Cerebellar nuclear complex (tissue), 1 donor: ENCODE data around the gene CREB5.

Experiments used
- DNase-seq, 2 experiments: peaks; one replicate each; lab custom pipeline; 2025; lab: John Stamatoyannopoulos, UW

CREB5 gene

GRCh38 chr7:28643584-28644340 lies 231.4 kb downstream of the CREB5 start:
- no peak for DNase-seq

GRCh38 chr7:28645866-28646265 lies 233.5 kb downstream of the CREB5 start:
- no peak for DNase-seq

- no peak for DNase-seq
These were observed 234.2 kb downstream of the CREB5 start for GRCh38 chr7:28646376-28647075.

DNA sequence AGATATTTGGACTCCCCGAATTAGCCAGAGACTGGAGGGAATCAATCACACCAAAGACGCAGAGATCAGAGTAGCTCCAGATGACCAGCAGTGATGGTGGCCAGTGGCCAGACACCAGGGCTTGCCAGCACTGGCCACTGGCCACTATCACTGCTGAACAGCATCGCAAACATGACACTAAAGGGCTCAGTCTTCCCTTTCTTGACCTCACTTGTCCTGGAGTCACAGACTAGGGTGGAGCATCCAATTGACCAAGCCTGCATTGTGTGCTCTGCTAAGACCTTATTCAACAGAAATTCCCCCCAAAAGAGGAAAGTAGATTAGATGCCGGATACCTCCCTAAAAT lies 234.7 kb downstream of the CREB5 start:
- no peak for DNase-seq

DNA sequence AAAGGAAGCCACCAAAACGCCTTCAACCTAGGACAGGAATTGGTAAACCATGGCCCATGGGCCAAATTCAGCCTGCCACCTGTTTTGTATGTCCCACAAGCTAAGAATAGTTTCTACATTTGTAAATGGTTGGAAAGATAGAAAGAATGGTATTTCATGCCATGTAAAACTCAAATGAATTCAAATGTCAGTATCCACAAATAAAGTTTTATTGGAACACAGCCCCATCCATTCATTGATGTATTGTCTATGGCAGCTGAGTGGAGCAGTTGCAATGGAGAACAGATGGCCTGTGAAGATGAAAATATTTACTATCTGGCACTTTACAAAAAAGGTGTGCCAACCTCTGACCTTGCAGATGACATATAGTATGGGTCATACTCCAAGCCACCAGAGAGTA lies 236.9 kb downstream of the CREB5 start:
- no peak for DNase-seq

DNA sequence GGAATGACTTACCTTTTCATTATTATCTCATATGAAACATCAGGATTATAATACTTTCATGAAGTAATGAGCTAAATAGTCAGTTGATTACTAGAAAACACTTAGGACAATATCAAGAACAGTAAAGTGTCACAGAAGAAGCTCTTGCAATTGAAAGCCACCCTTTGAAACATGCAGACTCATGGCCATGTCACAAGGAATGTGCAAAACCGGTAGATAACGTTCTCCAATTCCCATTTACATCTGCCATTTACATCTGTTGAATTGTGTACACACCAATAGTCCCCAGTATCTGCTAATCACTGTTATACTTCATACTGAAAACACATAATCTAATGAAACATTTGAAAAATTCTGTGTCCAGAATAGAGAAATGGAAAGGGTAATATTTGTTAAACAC lies 237.5 kb downstream of the CREB5 start:
- DNase-seq: no peak

DNA sequence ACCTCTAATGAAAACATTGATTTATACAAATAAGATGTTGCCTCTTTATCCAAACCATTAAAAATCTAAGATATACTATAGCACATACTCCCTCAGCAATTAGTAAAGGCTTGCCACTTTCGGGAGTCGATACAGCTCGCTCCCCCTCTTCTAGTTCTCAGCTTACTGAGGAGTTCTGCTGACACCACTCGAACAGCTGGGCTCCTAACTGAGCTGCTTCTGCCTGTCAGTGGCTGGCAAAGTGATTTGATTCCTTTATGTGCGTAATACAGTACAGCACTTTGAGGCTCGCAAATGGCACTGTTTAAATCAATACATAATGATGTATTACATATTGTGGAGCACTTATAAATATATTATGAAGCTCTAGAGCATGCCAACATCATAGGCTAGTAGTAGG lies 241.8 kb downstream of the CREB5 start:
- DNase-seq: no peak

GRCh38 chr7:28656529-28656928 lies 244.2 kb downstream of the CREB5 start:
- no peak for DNase-seq

GRCh38 chr7:28658381-28658780 lies 246.1 kb downstream of the CREB5 start:
- DNase-seq: no peak

DNA sequence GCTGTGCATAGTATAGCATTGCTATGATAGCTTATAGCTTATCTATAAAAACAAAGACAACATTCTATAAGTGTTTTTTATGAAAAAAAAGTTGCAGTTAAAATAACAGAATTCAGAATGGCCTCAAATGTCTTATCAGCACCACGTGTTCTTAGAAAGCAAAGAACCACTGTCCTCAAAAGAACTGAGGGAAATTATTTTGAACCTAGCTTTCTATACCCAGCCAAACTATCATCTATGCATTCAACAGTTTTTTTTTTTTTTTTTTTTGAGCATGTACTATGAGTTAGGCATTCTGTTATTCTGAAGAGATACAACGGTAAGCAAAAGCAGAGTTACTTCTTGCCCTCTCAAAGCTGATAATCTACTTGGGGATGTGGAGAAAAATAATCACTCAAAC lies 247.8 kb downstream of the CREB5 start:
- DNase-seq: no peak

- no peak for DNase-seq
These were observed 249.7 kb downstream of the CREB5 start for GRCh38 chr7:28661826-28662595.

DNA sequence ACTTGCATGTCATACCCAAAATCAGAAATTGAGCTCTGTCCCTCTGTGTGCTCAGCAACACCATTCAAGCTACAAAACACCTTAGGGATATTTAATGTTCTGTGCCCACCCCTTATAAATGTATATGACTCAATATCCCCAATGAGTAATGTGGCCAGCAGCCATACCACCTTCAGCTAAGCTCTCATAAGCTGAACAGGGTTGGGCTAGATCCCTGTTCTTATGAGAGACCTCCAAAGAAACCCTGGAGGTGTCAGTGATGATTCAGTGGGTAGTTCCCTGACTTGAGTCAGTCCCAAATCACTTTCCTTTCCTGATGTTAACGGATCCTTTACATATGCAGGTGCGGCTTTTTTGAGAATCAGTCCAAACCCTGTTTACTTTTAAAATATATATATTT lies 253.8 kb downstream of the CREB5 start:
- no peak for DNase-seq

GRCh38 chr7:28668085-28668484 lies 255.8 kb downstream of the CREB5 start:
- no peak for DNase-seq

GRCh38 chr7:28669330-28669729 lies 257.0 kb downstream of the CREB5 start:
- DNase-seq: no peak

GRCh38 chr7:28671526-28671925 lies 259.2 kb downstream of the CREB5 start:
- DNase-seq: no peak

- no peak for DNase-seq
These were observed 260.1 kb downstream of the CREB5 start for GRCh38 chr7:28672397-28672797.

GRCh38 chr7:28674359-28674782 lies 262.1 kb downstream of the CREB5 start:
- no peak for DNase-seq

DNA sequence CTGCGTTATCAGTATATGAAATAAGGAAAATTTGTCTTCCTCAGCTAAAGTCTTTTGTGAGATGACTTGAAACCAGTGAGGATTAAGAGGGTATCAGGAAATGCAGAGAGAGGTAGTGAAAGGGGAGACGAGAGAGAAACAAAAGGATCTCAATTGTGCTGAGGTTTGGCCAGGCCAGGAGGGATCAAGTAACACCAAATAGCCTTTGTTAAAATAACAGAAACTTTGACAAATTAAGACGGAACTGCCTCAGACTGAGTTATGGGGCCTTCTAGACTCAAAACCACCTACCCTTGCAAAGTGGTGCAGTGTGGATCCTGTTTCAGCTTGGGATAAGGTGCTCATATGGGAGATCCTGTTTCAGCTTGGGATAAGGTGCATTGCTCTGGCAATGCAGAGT lies 263.1 kb downstream of the CREB5 start:
- no peak for DNase-seq

DNA sequence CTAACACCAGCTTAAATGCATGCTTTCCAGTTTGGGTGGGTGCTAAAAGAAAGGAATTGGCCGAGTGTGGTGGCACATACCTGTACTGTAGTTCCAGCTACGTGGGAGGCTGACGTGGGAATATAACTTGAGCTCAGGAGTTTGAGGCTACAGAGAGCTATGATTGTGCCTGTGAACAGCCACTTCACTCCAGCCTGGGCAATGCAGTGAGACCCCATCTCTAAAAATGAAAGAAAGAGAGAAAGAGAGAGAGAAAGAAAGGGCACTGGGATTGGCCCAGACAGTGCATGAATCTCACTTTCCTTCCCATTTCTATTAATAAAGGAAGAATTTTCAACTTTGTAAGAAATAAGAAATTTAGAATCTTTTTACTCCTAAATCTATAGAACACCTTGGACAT lies 265.4 kb downstream of the CREB5 start:
- DNase-seq: no peak

GRCh38 chr7:28678431-28678965 lies 266.2 kb downstream of the CREB5 start:
- DNase-seq: no peak

GRCh38 chr7:28681693-28682310 lies 269.5 kb downstream of the CREB5 start:
- no peak for DNase-seq

GRCh38 chr7:28682801-28683200 lies 270.5 kb downstream of the CREB5 start:
- no peak for DNase-seq
